ENCODE measurements around the gene VPS37D. TPM values are rescaled to one million over a fixed set of nuclear protein-coding genes. Genes with fewer than 3 reads are reported as not detected.

Gene VPS37D
- total and polyA plus RNA-seq, 2 donors (not counting 1 experiment from before 2014, with no cell fraction given): 0.10 to 0.71 TPM

DNA sequence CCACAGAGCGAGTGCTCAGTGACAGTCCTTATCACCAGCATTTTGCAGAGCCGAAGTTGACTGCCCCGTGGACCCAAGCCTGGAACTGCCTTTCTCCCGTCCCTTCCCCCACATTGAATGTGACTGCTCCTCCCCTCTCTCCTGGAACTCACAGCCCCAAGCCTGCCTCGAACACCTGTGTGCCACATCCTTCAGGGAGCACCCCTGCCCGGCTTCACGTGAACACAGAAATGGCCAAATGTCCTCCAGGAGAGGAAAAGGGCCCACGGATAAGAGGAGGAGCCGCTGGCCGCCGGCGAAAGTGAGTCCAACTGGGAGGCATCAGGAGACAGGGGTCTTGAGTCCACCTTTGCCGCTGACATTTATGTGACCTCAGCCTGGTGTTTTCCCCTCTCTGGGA is 35.6 kb downstream of the VPS37D start:
- H3K36me3 ChIP-seq (replicated peaks in 1 of 2; ENCODE audit: control extremely low read depth in 1 of 2, control insufficient read depth in 1 of 2, extremely low read depth in 1 of 2, insufficient read depth in 2 of 2, low read length in 1 of 2): peaks cover 0 to 6% of the 10 kb centered on the region in 2 experiments
- ChIA-PET CTCF (no interaction called here), POLR2A (interaction anchor here (0.7 kb wide), 1 partner anchor 181 kb away, joined by 3 read pairs; the partner anchor contains the start of gene BAZ1B)
- H3K79me2 ChIP-seq (ENCODE audit: control insufficient read depth, insufficient read depth, low read length): no peaks in the 10 kb centered on the region
- peaks cover 0 to 5% (median 0%) of the 10 kb centered on the region in 3 donors for H3K9me3 ChIP-seq (ENCODE audit: control extremely low read depth in 1 of 3, control insufficient read depth in 2 of 3, insufficient read depth in 1 of 3, low read length in 2 of 3)
- Mint-ChIP-seq H3K27ac (no peak overlapping the region), H3K4me3 (peak overlapping the region; percentile 52), H3K9me3 (ENCODE audit: insufficient read depth) (no peaks in the 10 kb centered on the region), H3K4me1 (peaks cover 25% of the 10 kb centered on the region), H3K27me3 (peaks cover 7% of the 10 kb centered on the region)
- DNase-seq (no peak), ATAC-seq (ENCODE audit: low read depth) (no peak)
- peaks cover 18 to 22% of the 10 kb centered on the region in 2 donors for H3K4me1 ChIP-seq (ENCODE audit: control insufficient read depth in 2 of 2, insufficient read depth in 2 of 2, low read length in 2 of 2)
- peak overlapping the region; percentile 48 for H3K9ac ChIP-seq (ENCODE audit: low read length)
- H3K27me3 ChIP-seq (replicated peaks in 1 of 4; ENCODE audit: control extremely low read depth in 1 of 4, control insufficient read depth in 3 of 4, insufficient read depth in 4 of 4, low read length in 3 of 4): peaks cover 0 to 10% (median 0%) of the 10 kb centered on the region in 4 experiments
- H4K20me1 ChIP-seq (ENCODE audit: control insufficient read depth, insufficient read depth, low read length, poor library complexity, severe bottlenecking): no peaks in the 10 kb centered on the region
- WGBS (ENCODE audit: insufficient coverage): 70% methylated on average over 9 of the region's 13 CpGs
- no peak overlapping the region for H3K27ac ChIP-seq (ENCODE audit: low read length in 2 of 2)
- peak overlapping the region; percentile 56 for H2AFZ ChIP-seq (ENCODE audit: insufficient read depth, low read depth, low read length, poor library complexity, severe bottlenecking)
- peak overlapping the region; percentile 69 for H3K4me2 ChIP-seq (replicated peaks; ENCODE audit: low read depth, low read length, poor library complexity, severe bottlenecking)
- peak overlapping the region in 2 of 5 experiments; percentile 23 to 34 for H3K4me3 ChIP-seq (ENCODE audit: control extremely low read depth in 1 of 5, extremely low read depth in 1 of 5, insufficient read depth in 1 of 5, low read depth in 2 of 5, low read length in 4 of 5)
- intact Hi-C loops (cut with micrococcal nuclease): no loop called here
- no peak for TF ChIP-seq EZH2 (IDR thresholded peaks at IDR 0.05; ENCODE audit: borderline replicate concordance, insufficient read depth, low read depth, low read length, poor library complexity, severe bottlenecking)
- TF ChIP-seq, protein P1, sequence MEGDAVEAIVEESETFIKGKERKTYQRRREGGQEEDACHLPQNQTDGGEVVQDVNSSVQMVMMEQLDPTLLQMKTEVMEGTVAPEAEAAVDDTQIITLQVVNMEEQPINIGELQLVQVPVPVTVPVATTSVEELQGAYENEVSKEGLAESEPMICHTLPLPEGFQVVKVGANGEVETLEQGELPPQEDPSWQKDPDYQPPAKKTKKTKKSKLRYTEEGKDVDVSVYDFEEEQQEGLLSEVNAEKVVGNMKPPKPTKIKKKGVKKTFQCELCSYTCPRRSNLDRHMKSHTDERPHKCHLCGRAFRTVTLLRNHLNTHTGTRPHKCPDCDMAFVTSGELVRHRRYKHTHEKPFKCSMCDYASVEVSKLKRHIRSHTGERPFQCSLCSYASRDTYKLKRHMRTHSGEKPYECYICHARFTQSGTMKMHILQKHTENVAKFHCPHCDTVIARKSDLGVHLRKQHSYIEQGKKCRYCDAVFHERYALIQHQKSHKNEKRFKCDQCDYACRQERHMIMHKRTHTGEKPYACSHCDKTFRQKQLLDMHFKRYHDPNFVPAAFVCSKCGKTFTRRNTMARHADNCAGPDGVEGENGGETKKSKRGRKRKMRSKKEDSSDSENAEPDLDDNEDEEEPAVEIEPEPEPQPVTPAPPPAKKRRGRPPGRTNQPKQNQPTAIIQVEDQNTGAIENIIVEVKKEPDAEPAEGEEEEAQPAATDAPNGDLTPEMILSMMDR (IDR thresholded peaks at IDR 0.05): no peak
